GM13977 (cell line): ENCODE results near the gene TMED5.

Experiments used
- DNase-seq: peaks from one replicate; pipeline ENCODE4 v3.0.0; 2012; ENCODE audit warnings: low spot score
- CTCF ChIP-seq: IDR thresholded peaks from 2 replicates; pipeline ENCODE4 v1.5.1; 2012; ENCODE audit warnings: mild to moderate bottlenecking, control low read depth; ENCODE audit not compliant: insufficient read depth; ENCODE audit errors: extremely low read depth, missing control alignments
- in situ Hi-C: fragments of 300-500 bp; cut with MboI; formaldehyde crosslinking; loops from one replicate; pipeline ENCODE4 v1.12.0; 2022; ENCODE audit warnings: low sequenced_read_pairs, low pct_unique_long_range_greater_than_20kb, mixed read lengths, inconsistent platforms; ENCODE audit not compliant: unreplicated experiment

TMED5 gene

GRCh38 chr1:93155335-93155734 lies 24.9 kb downstream of the TMED5 start:
- TF ChIP-seq CTCF, result no peak
- no peak for DNase-seq
- in situ Hi-C loops, result no loop called here

DNA sequence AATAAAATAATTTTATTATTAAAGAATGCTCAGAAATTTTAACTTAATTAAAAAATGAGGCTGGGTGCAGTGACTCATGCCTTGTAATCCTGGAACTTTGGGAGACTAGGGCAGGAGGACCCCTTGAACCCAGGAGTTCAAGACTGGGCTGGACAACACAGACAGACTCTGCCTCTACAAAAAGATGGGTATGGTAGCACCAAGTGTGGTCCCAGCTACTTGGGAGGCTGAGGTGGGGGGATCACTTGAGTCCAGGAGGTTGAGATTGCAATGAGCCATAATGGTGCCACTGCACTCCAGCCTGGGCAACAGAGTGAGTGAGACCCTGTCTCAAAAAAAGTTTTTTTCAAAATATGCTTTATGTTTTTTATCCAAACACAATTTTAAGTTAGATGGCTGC lies 25.3 kb downstream of the TMED5 start:
- in situ Hi-C loops, result no loop called here
- no peak for DNase-seq
- no peak for TF ChIP-seq CTCF

- no peak for TF ChIP-seq CTCF
- DNase-seq, result no peak
- in situ Hi-C loops, result no loop called here
Observed at GRCh38 chr1:93152835-93153234, 27.4 kb downstream of the TMED5 start.

DNA sequence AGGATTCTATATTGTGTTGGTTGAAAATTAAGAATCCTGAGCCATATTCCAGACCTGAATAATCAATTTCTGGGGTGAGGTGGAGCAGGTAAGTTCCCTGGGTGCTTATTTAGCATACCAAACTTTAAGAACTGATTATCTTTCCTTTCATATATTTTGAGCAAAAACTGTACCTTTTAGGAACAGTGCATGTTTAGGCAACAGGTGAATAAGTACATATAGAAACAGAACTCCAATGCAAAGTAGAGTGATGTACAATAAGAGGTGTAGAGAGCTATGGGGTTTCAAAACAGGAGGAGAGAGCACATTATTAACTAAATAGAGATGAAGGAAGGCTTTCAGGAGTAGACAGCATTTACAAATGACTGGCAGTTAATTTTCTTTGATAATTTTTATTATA lies 28.7 kb downstream of the TMED5 start:
- DNase-seq, result no peak
- in situ Hi-C loops, result no loop called here
- no peak for TF ChIP-seq CTCF

GRCh38 chr1:93150729-93151128 lies 29.5 kb downstream of the TMED5 start:
- DNase-seq, result no peak
- in situ Hi-C loops, result no loop called here
- no peak for TF ChIP-seq CTCF

DNA sequence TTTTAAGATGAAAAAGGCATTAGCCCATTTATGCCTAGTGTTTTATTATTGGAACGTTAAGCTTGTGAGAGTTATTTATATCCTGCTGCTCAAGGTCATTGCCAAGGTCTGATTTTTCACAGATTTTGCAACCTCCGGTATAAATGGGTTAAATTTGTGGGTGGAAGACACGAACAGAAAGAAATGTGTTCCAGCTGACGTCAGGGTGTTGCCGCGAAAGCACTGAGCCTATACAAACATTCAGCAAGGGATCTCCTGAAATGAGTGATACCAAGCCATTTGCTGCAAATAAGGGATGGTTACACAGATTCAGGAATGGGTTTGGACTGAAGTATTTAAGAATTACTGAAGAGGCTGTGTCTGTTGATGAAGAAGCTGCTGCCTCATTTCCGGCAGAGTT lies 32.2 kb downstream of the TMED5 start:
- no peak for DNase-seq
- in situ Hi-C loops, result no loop called here
- no peak for TF ChIP-seq CTCF

DNA sequence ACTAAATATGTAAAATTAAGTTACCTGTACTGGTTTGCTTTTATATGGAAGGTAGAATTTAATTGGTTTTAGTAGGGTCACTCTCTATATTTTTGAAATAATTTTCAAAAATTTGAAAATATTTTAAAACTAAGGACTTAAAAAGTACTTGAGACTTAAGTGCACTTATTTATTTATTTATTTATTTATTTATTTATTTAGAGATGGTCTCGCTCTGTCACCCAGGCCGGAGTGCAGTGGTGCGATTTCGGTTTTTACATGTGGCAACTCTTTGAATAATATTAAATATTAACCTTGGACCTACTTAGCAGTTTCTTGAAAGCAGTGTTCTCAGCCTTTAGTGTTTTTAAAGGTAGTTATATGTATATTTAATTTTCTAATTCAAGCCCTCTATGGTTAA lies 36.4 kb downstream of the TMED5 start:
- in situ Hi-C loops, result no loop called here
- TF ChIP-seq CTCF, result no peak
- no peak for DNase-seq
